HCT116 (cell line): ENCODE measurements around the gene GZF1. TPM values are rescaled to one million over a fixed set of nuclear protein-coding genes. Genes with fewer than 3 reads are reported as not detected.

Experiments used
- ATAC-seq: fragments of 200-7000 bp; cut with Tn5 transposase; 2 replicates; pipeline ENCODE4 v1.9.1; 2020; ENCODE audit warnings: mild to moderate bottlenecking, moderate library complexity
- BruUV-seq: library from RNA; stranded (reverse); fragments of 400-500 nt; replicated peaks from 2 replicates; lab custom pipeline; 2021; lab: Mats Ljungman, UMichigan
- CTCF ChIA-PET: fragments of 300-600 bp; sonication (Branson Sonifier 250); formaldehyde crosslinking; loops from one replicate; lab custom pipeline; 2021; ENCODE audit warnings: antibody characterized with exemption; lab: Charles Lee
- POLR2A ChIA-PET: fragments of 300-600, 350-600 bp; sonication (Branson Sonifier 250); formaldehyde crosslinking; loops from one replicate; lab custom pipeline; 2021; ENCODE audit warnings: antibody characterized with exemption; lab: Charles Lee
- RAD21 ChIA-PET, 2 experiments: fragments of 300-600 bp; sonication (Branson Sonifier 250); formaldehyde crosslinking; loops; one replicate each; lab custom pipeline; 2023; ENCODE audit warnings: low total read pairs in 2 of 2; ENCODE audit not compliant: uncharacterized antibody in 2 of 2, unreplicated experiment in 2 of 2, low non-redundant PET in 1 of 2; lab: Charles Lee
- DNase-seq: peaks from one replicate; pipeline ENCODE4 v3.0.0-alpha.2; 2010; ENCODE audit warnings: low read depth, low spot score
- H2AFZ ChIP-seq: fragments of 200-600 bp; shearing (Covaris generic), sonication (generic); 2 replicates; pipeline ENCODE4 v1.6.1; 2017; ENCODE audit warnings: low read depth, mixed run types, mixed read lengths, antibody characterized with exemption, low read length; ENCODE audit not compliant: poor library complexity, severe bottlenecking
- H3K27ac ChIP-seq: 2 replicates; pipeline ENCODE4 v1.5.1; 2012; ENCODE audit warnings: low read depth, low read length
- H3K27me3 ChIP-seq: fragments of 200-600 bp; sonication (generic); 2 replicates; pipeline ENCODE4 v1.6.1; 2016; ENCODE audit warnings: mixed run types, low read length, mixed read lengths; ENCODE audit not compliant: insufficient read depth
- H3K36me3 ChIP-seq, 2 experiments: fragments of 200-500 bp in 1 of 2; fragments of 200-600 bp in 1 of 2; sonication (Bioruptor generic) in 1 of 2; sonication (generic) in 1 of 2; 2 replicates each; pipeline versions ENCODE4 v1.5.1 to v1.6.1; 2014 to 2016; ENCODE audit warnings: low read length in 2 of 2, inconsistent platforms in 1 of 2, mixed read lengths in 1 of 2, mixed run types in 1 of 2; ENCODE audit not compliant: insufficient read depth in 2 of 2, control insufficient read depth in 1 of 2
- H3K4me1 ChIP-seq, 2 experiments: fragments of 200-600 bp in 1 of 2; sonication (generic) in 1 of 2; 2 replicates each; pipeline versions ENCODE4 v1.5.1 to v1.6.1; 2012 to 2017; ENCODE audit warnings: low read length in 2 of 2, inconsistent platforms in 1 of 2, mild to moderate bottlenecking in 1 of 2, mixed read lengths in 1 of 2, mixed run types in 1 of 2, moderate library complexity in 1 of 2; ENCODE audit not compliant: insufficient read depth in 2 of 2, control insufficient read depth in 1 of 2
- H3K4me2 ChIP-seq: fragments of 200-600 bp; sonication (generic); 2 replicates; pipeline ENCODE4 v1.6.1; 2017; ENCODE audit warnings: mixed run types, low read length, mixed read lengths
- H3K4me3 ChIP-seq, 2 experiments: fragments of 200-600 bp in 1 of 2; sonication (generic) in 1 of 2; replicated peaks in 1 of 2; 2 replicates each; pipeline ENCODE4 v1.5.1; 2011 to 2016; ENCODE audit warnings: low read length in 2 of 2, control low read depth in 1 of 2, low read depth in 1 of 2, mild to moderate bottlenecking in 1 of 2, mixed read lengths in 1 of 2, mixed run types in 1 of 2
- H3K79me2 ChIP-seq: fragments of 200-600 bp; sonication (generic); 2 replicates; pipeline ENCODE4 v1.6.1; 2017; ENCODE audit warnings: mild to moderate bottlenecking, mixed run types, low read length, moderate library complexity, mixed read lengths; ENCODE audit not compliant: insufficient read depth
- H3K9ac ChIP-seq: fragments of 200-600 bp; sonication (generic); 2 replicates; pipeline ENCODE4 v1.6.1; 2016; ENCODE audit warnings: low read length, mixed read lengths
- H3K9me2 ChIP-seq: fragments of 200-600 bp; sonication (generic), shearing (Covaris generic); 2 replicates; pipeline ENCODE4 v1.6.1; 2017; ENCODE audit warnings: mixed run types, mild to moderate bottlenecking, moderate library complexity; ENCODE audit not compliant: insufficient read depth
- H3K9me3 ChIP-seq, 2 experiments: fragments of 200-500 bp in 1 of 2; fragments of 200-600 bp in 1 of 2; sonication (Bioruptor generic) in 1 of 2; sonication (generic) in 1 of 2; 2 replicates each; pipeline ENCODE4 v1.6.1; 2014 to 2017; ENCODE audit warnings: low read length in 2 of 2, mixed read lengths in 2 of 2, inconsistent platforms in 1 of 2, low read depth in 1 of 2, mild to moderate bottlenecking in 1 of 2, mixed run types in 1 of 2, moderate library complexity in 1 of 2; ENCODE audit not compliant: control insufficient read depth in 1 of 2, insufficient read depth in 1 of 2
- H4K20me1 ChIP-seq: fragments of 200-600 bp; sonication (generic), shearing (Covaris generic); 2 replicates; pipeline ENCODE4 v1.6.1; 2017; ENCODE audit warnings: mixed run types, mild to moderate bottlenecking, moderate library complexity; ENCODE audit not compliant: insufficient read depth
- CBX3 ChIP-seq: IDR thresholded peaks from 2 replicates; pipeline ENCODE4 v1.6.1; 2012; ENCODE audit warnings: low read depth
- CEBPB ChIP-seq: IDR thresholded peaks from 2 replicates; pipeline ENCODE4 v1.6.1; 2012; ENCODE audit warnings: low read depth
- ELF1 ChIP-seq: IDR thresholded peaks from 2 replicates; pipeline ENCODE4 v1.6.1; 2012; ENCODE audit warnings: low read depth, borderline replicate concordance
- EZH2 ChIP-seq: fragments of 200-600 bp; sonication (generic); IDR thresholded peaks from 2 replicates; pipeline ENCODE4 v1.6.1; 2017; ENCODE audit warnings: antibody characterized with exemption, mixed run types
- EZH2phosphoT487 ChIP-seq: fragments of 200-600 bp; IDR thresholded peaks from 2 replicates; pipeline ENCODE4 v1.6.1; 2018; ENCODE audit warnings: antibody characterized with exemption, borderline replicate concordance
- FOSL1 ChIP-seq: IDR thresholded peaks from 2 replicates; pipeline ENCODE4 v1.6.1; 2012; ENCODE audit warnings: low read depth
- MAX ChIP-seq: IDR thresholded peaks from 2 replicates; pipeline ENCODE4 v1.6.1; 2012
- RAD21 ChIP-seq: IDR thresholded peaks from 2 replicates; pipeline ENCODE4 v1.6.1; 2012; ENCODE audit warnings: low read depth, mild to moderate bottlenecking
- SRF ChIP-seq: IDR thresholded peaks from 2 replicates; pipeline ENCODE4 v1.6.1; 2012; ENCODE audit warnings: low read depth
- TCF7L2 ChIP-seq: IDR thresholded peaks from 2 replicates; pipeline ENCODE4 v1.7.0; 2011; ENCODE audit warnings: borderline replicate concordance, inconsistent platforms; ENCODE audit not compliant: insufficient read depth, insufficient read length; ENCODE audit errors: extremely low read depth
- YY1 ChIP-seq: IDR thresholded peaks from 2 replicates; pipeline ENCODE4 v1.6.1; 2011; ENCODE audit warnings: low read length, low read depth, moderate library complexity, mild to moderate bottlenecking; ENCODE audit not compliant: insufficient replicate concordance; ENCODE audit errors: extremely low read depth
- intact Hi-C: fragments of 100-400 bp; cut with micrococcal nuclease; formaldehyde crosslinking; loops from 2 replicates; pipeline ENCODE4 v1.10.0; 2022
- total RNA-seq: library from RNA; stranded (reverse); gene quantifications from one replicate; pipeline ENCODE4 v1.2.1, GENCODE V29; 2021; ENCODE audit not compliant: unreplicated experiment
- TF ChIP-seq, protein P1 (sequence below): IDR thresholded peaks from 2 replicates; pipeline ENCODE4 v1.6.1; 2011; ENCODE audit warnings: mild to moderate bottlenecking, low read length, moderate library complexity; ENCODE audit not compliant: insufficient replicate concordance; ENCODE audit errors: extremely low read depth
- TF ChIP-seq, protein P2 (sequence below), 3 experiments: fragments of 200-600 bp in 1 of 3; sonication (generic) in 1 of 3; IDR thresholded peaks in 2 of 3; conservative IDR thresholded peaks in 1 of 3; 2 replicates each; pipeline ENCODE4 v1.5.1; 2012 to 2017; ENCODE audit warnings: low read depth in 2 of 3, low read length in 2 of 3, antibody characterized with exemption in 1 of 3, borderline replicate concordance in 1 of 3, control low read depth in 1 of 3, mild to moderate bottlenecking in 1 of 3, mixed read lengths in 1 of 3, mixed run types in 1 of 3, moderate library complexity in 1 of 3; ENCODE audit not compliant: insufficient read depth in 1 of 3

The GZF1 gene
- total RNA-seq, 1 experiment from 2014 or later = 10.4 TPM

- Histone ChIP-seq H3K9me2 (no peaks in the 10 kb centered on the region), H3K4me1 (no peaks in the 10 kb centered on the region), H3K27me3 (peaks cover 11% of the 10 kb centered on the region; the same call in 1 of the 2 replicates), H2AFZ (no peak overlapping the region), H3K27ac (no peak overlapping the region), H3K9me3 (no peaks in the 10 kb centered on the region), H3K36me3 (no peaks in the 10 kb centered on the region), H3K4me2 (no peak overlapping the region), H3K9ac (no peak overlapping the region), H4K20me1 (no peaks in the 10 kb centered on the region), H3K79me2 (no peaks in the 10 kb centered on the region), H3K4me3 (no peak overlapping the region)
- no TSS peak for BruUV-seq
- ChIA-PET RAD21 (no interaction called here), CTCF (no interaction called here), POLR2A (no interaction called here)
- TF ChIP-seq FOSL1 (no peak), SRF (no peak), RAD21 (no peak), EZH2 (no peak), CBX3 (no peak), YY1 (no peak), CEBPB (no peak), MAX (no peak), TCF7L2 (no peak), ELF1 (no peak), EZH2phosphoT487 (no peak)
- TF ChIP-seq, protein P1, sequence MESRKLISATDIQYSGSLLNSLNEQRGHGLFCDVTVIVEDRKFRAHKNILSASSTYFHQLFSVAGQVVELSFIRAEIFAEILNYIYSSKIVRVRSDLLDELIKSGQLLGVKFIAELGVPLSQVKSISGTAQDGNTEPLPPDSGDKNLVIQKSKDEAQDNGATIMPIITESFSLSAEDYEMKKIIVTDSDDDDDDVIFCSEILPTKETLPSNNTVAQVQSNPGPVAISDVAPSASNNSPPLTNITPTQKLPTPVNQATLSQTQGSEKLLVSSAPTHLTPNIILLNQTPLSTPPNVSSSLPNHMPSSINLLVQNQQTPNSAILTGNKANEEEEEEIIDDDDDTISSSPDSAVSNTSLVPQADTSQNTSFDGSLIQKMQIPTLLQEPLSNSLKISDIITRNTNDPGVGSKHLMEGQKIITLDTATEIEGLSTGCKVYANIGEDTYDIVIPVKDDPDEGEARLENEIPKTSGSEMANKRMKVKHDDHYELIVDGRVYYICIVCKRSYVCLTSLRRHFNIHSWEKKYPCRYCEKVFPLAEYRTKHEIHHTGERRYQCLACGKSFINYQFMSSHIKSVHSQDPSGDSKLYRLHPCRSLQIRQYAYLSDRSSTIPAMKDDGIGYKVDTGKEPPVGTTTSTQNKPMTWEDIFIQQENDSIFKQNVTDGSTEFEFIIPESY = no peak
- TF ChIP-seq, protein P2, sequence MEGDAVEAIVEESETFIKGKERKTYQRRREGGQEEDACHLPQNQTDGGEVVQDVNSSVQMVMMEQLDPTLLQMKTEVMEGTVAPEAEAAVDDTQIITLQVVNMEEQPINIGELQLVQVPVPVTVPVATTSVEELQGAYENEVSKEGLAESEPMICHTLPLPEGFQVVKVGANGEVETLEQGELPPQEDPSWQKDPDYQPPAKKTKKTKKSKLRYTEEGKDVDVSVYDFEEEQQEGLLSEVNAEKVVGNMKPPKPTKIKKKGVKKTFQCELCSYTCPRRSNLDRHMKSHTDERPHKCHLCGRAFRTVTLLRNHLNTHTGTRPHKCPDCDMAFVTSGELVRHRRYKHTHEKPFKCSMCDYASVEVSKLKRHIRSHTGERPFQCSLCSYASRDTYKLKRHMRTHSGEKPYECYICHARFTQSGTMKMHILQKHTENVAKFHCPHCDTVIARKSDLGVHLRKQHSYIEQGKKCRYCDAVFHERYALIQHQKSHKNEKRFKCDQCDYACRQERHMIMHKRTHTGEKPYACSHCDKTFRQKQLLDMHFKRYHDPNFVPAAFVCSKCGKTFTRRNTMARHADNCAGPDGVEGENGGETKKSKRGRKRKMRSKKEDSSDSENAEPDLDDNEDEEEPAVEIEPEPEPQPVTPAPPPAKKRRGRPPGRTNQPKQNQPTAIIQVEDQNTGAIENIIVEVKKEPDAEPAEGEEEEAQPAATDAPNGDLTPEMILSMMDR (IDR thresholded peaks at IDR 0.05 in 2 of 3, conservative IDR thresholded peaks at IDR 0.05 in 1 of 3; ENCODE audit: borderline replicate concordance in 1 of 3, insufficient read depth in 1 of 3, low read depth in 2 of 3, low read length in 2 of 3) = no peak
- DNase-seq (no peak), ATAC-seq (no peak)
- intact Hi-C loops = no loop called here
These were observed 24.7 kb upstream of the GZF1 start for GRCh38 chr20:23337312-23337711.
